Astrocyte of the cerebellum (primary cell): ENCODE data around the gene CC2D1A.
"Not testable (repeated sequence)": the region's sequence is repeated elsewhere in the genome, so short reads cannot be mapped to it uniquely, and the experiment has no call there.

Experiments
- DNase-seq: peaks from one replicate; pipeline ENCODE4 v3.0.0-alpha.2; 2011; ENCODE audit warnings: low read depth
- H3K4me3 ChIP-seq: 2 replicates; pipeline ENCODE4 v1.5.1; 2011; ENCODE audit warnings: mild to moderate bottlenecking, low read depth, low read length, moderate library complexity
- CTCF ChIP-seq: IDR thresholded peaks from 2 replicates; pipeline ENCODE4 v1.5.1; 2012; ENCODE audit warnings: low read length, low read depth, moderate library complexity, mild to moderate bottlenecking; ENCODE audit errors: missing control alignments
- in situ Hi-C: cut with HindIII; loops from 2 replicates; pipeline ENCODE4 v1.10.0; 2017; ENCODE audit warnings: low sequenced_read_pairs

The CC2D1A gene

GRCh38 chr19:13917888-13918406, 11.9 kb downstream of the CC2D1A start:
- no peak for DNase-seq
- H3K4me3 ChIP-seq: no peak overlapping the region
- TF ChIP-seq CTCF: no peak
- in situ Hi-C loops: no loop called here

- TF ChIP-seq CTCF: no peak
- no peak for DNase-seq
- in situ Hi-C loops: no loop called here
Observed at GRCh38 chr19:13918726-13919411, 12.9 kb downstream of the CC2D1A start.

GRCh38 chr19:13920524-13920923, 14.5 kb downstream of the CC2D1A start:
- no peak for TF ChIP-seq CTCF
- no peak for DNase-seq
- in situ Hi-C loops: no loop called here
- H3K4me3 ChIP-seq: no peak overlapping the region

More at GRCh38 chr19:13918726-13919411, 12.9 kb downstream of the CC2D1A start:
- no peak overlapping the region for H3K4me3 ChIP-seq

GRCh38 chr19:13920940-13921747, 15.1 kb downstream of the CC2D1A start:
- TF ChIP-seq CTCF: no peak
- in situ Hi-C loops: no loop called here
- no peak overlapping the region for H3K4me3 ChIP-seq
- no peak for DNase-seq

GRCh38 chr19:13922118-13922517, 16.1 kb downstream of the CC2D1A start:
- in situ Hi-C loops, DNase-seq, H3K4me3 ChIP-seq: not testable (repeated sequence)

- no peak overlapping the region for H3K4me3 ChIP-seq
- in situ Hi-C loops: no loop called here
- no peak for DNase-seq
- TF ChIP-seq CTCF: no peak
Observed at GRCh38 chr19:13923194-13923987, 17.4 kb downstream of the CC2D1A start.
